Neural progenitor cell (in vitro differentiated cells): Measurements from ENCODE around the gene CNR2. TPM values are rescaled to one million over a fixed set of nuclear protein-coding genes. Genes with fewer than 3 reads are reported as not detected.

Experiments
- DNase-seq: peaks from one replicate; pipeline ENCODE4 v3.0.0-alpha.2; 2016; ENCODE audit warnings: low spot score
- H2AFZ ChIP-seq: fragments of 200-600 bp; sonication (generic); replicated peaks from 2 replicates; pipeline ENCODE4 v1.6.1; 2016; ENCODE audit warnings: antibody characterized with exemption
- H3F3A ChIP-seq: fragments of 200-600 bp; sonication (generic); 2 replicates; pipeline ENCODE4 v1.6.1; 2016; ENCODE audit warnings: antibody characterized with exemption, low read depth
- H3K27ac ChIP-seq: fragments of 200-600 bp; sonication (generic); 2 replicates; pipeline ENCODE4 v1.5.1; 2016; ENCODE audit warnings: mild to moderate bottlenecking
- H3K27me3 ChIP-seq: fragments of 200-600 bp; sonication (generic); 2 replicates; pipeline ENCODE4 v1.6.1; 2016; ENCODE audit warnings: mild to moderate bottlenecking, moderate library complexity
- H3K36me3 ChIP-seq: fragments of 200-600 bp; sonication (generic); 2 replicates; pipeline ENCODE4 v1.5.1; 2016
- H3K4me1 ChIP-seq: fragments of 200-600 bp; sonication (generic); 2 replicates; pipeline ENCODE4 v1.6.1; 2016; ENCODE audit warnings: mixed run types
- H3K4me2 ChIP-seq: fragments of 200-600 bp; sonication (generic); 2 replicates; pipeline ENCODE4 v1.6.1; 2016
- H3K4me3 ChIP-seq: fragments of 200-600 bp; sonication (generic); 2 replicates; pipeline ENCODE4 v1.5.1; 2016
- H3K79me2 ChIP-seq: fragments of 200-600 bp; sonication (generic); 2 replicates; pipeline ENCODE4 v1.6.1; 2016; ENCODE audit warnings: low read depth
- H3K9ac ChIP-seq: fragments of 200-600 bp; sonication (generic); 2 replicates; pipeline ENCODE4 v1.6.1; 2016
- H3K9me3 ChIP-seq: fragments of 200-600 bp; sonication (generic); 2 replicates; pipeline ENCODE4 v1.5.1; 2016; ENCODE audit warnings: low read depth
- H4K20me1 ChIP-seq: fragments of 200-600 bp; sonication (generic); 2 replicates; pipeline ENCODE4 v1.6.1; 2016; ENCODE audit warnings: low read depth
- H3K27ac Mint-ChIP-seq: 3 replicates; pipeline ENCODE4 v1.8.0; 2021; ENCODE audit warnings: mixed read lengths
- H3K27me3 Mint-ChIP-seq: 2 replicates; pipeline ENCODE4 v1.8.0; 2022; ENCODE audit warnings: low read depth, mild to moderate bottlenecking, inconsistent platforms, moderate library complexity, mixed read lengths; ENCODE audit not compliant: insufficient read depth
- H3K36me3 Mint-ChIP-seq: 3 replicates; pipeline ENCODE4 v1.8.0; 2021; ENCODE audit warnings: mixed read lengths
- H3K4me1 Mint-ChIP-seq: 3 replicates; pipeline ENCODE4 v1.8.0; 2021; ENCODE audit warnings: mixed read lengths
- H3K4me3 Mint-ChIP-seq: 3 replicates; pipeline ENCODE4 v1.8.0; 2021; ENCODE audit warnings: mild to moderate bottlenecking, moderate library complexity, mixed read lengths
- H3K9me3 Mint-ChIP-seq: 3 replicates; pipeline ENCODE4 v1.8.0; 2020; ENCODE audit warnings: mixed read lengths
- EZH2 ChIP-seq: fragments of 200-600 bp; sonication (generic); IDR thresholded peaks from 2 replicates; pipeline ENCODE4 v1.6.1; 2017; ENCODE audit warnings: antibody characterized with exemption, mild to moderate bottlenecking, moderate library complexity
- EZH2phosphoT487 ChIP-seq: fragments of 200-600 bp; sonication (generic); IDR thresholded peaks from 2 replicates; pipeline ENCODE4 v1.6.1; 2017; ENCODE audit warnings: antibody characterized with exemption
- total RNA-seq: library from RNA; depleted of rRNA; stranded (reverse); fragments of >200 nt; gene quantifications from 2 replicates; pipeline ENCODE4 v1.2.3, GENCODE V29; 2015; ENCODE audit warnings: low replicate concordance
- TF ChIP-seq, protein P1 (sequence below): fragments of 200-600 bp; sonication (generic); IDR thresholded peaks from 2 replicates; pipeline ENCODE4 v1.5.1; 2017; ENCODE audit warnings: antibody characterized with exemption, mild to moderate bottlenecking

CNR2 gene
- total RNA-seq, 1 donor from 2014 or later: not detected

DNA sequence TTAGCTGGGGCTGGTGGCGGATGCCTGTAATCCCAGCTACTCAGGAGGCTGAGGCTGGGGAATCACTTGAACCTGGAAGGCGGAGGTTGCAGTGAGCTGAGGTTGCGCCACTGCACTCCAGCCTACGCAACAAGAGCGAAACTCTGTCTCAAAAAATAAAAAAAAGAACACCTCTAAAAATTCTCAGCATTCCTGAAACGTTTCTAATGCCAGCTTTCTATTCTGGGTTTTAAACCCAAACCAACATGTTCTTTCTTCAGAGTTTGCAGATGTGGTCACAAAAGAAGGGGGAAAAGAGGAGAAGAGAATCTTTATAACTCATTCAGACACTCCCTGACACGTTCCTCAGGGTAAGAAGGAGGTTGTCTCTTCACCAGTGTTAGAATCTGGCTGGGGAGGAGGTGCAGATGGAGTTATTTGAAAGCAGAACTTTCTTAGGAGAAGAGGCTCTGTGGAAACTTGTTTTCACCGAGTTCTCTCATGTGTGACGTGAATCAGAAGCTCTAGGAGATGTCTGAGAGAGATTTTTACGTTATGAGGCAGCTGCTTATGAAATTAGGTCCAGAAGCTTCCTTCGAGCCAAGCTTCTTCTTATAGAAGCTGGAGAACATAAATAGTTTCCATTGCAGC is 17.8 kb upstream of the CNR2 start:
- Mint-ChIP-seq H3K36me3 (no peaks in the 10 kb centered on the region), H3K4me3 (no peak overlapping the region), H3K4me1 (peaks cover 11% of the 10 kb centered on the region), H3K27me3 (peaks cover 6% of the 10 kb centered on the region), H3K27ac (no peak overlapping the region), H3K9me3 (no peaks in the 10 kb centered on the region)
- Histone ChIP-seq H3K4me2 (no peak overlapping the region), H2AFZ (no peak overlapping the region), H3K4me3 (no peak overlapping the region), H3K36me3 (no peaks in the 10 kb centered on the region), H3K9me3 (no peaks in the 10 kb centered on the region), H3K9ac (no peak overlapping the region), H4K20me1 (no peaks in the 10 kb centered on the region), H3K79me2 (no peaks in the 10 kb centered on the region), H3K27me3 (no peaks in the 10 kb centered on the region), H3K27ac (no peak overlapping the region), H3K4me1 (no peaks in the 10 kb centered on the region), H3F3A (no peaks in the 10 kb centered on the region)
- no peak for DNase-seq
- TF ChIP-seq, protein P1, sequence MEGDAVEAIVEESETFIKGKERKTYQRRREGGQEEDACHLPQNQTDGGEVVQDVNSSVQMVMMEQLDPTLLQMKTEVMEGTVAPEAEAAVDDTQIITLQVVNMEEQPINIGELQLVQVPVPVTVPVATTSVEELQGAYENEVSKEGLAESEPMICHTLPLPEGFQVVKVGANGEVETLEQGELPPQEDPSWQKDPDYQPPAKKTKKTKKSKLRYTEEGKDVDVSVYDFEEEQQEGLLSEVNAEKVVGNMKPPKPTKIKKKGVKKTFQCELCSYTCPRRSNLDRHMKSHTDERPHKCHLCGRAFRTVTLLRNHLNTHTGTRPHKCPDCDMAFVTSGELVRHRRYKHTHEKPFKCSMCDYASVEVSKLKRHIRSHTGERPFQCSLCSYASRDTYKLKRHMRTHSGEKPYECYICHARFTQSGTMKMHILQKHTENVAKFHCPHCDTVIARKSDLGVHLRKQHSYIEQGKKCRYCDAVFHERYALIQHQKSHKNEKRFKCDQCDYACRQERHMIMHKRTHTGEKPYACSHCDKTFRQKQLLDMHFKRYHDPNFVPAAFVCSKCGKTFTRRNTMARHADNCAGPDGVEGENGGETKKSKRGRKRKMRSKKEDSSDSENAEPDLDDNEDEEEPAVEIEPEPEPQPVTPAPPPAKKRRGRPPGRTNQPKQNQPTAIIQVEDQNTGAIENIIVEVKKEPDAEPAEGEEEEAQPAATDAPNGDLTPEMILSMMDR: no peak
- TF ChIP-seq EZH2: no peak
- TF ChIP-seq EZH2phosphoT487: no peak

DNA sequence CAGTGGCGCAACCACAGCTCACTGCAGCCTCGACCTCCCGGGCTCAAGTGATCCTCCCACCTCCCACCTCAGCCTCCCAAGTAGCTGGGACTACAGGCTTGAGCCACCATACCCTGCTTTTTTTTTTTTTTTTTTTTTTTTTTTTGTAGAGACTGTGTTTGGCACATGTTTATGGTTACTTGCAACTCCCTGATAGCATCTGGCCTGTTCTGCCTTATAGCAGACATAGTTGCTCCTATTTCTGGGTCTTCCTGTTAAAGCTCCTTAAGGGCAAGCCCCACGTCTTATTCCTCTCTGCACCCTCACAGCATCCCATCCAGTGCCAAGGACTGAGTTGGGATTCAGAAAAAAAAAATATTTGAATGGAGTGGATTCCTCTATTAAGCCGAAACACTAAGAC is 17.1 kb upstream of the CNR2 start:
- TF ChIP-seq, protein P1: no peak
- TF ChIP-seq EZH2phosphoT487 (no peak), EZH2 (no peak)
- Histone ChIP-seq H3K4me2 (no peak overlapping the region), H3K9ac (no peak overlapping the region), H3K27me3 (no peaks in the 10 kb centered on the region), H2AFZ (no peak overlapping the region), H3F3A (no peaks in the 10 kb centered on the region), H3K36me3 (no peaks in the 10 kb centered on the region), H3K27ac (no peak overlapping the region), H3K9me3 (no peaks in the 10 kb centered on the region), H3K79me2 (no peaks in the 10 kb centered on the region), H3K4me3 (no peak overlapping the region), H3K4me1 (no peaks in the 10 kb centered on the region), H4K20me1 (no peaks in the 10 kb centered on the region)
- Mint-ChIP-seq H3K9me3 (no peaks in the 10 kb centered on the region), H3K4me3 (no peak overlapping the region), H3K4me1 (peaks cover 11% of the 10 kb centered on the region), H3K27ac (no peak overlapping the region), H3K36me3 (no peaks in the 10 kb centered on the region), H3K27me3 (peaks cover 6% of the 10 kb centered on the region)
- no peak for DNase-seq

DNA sequence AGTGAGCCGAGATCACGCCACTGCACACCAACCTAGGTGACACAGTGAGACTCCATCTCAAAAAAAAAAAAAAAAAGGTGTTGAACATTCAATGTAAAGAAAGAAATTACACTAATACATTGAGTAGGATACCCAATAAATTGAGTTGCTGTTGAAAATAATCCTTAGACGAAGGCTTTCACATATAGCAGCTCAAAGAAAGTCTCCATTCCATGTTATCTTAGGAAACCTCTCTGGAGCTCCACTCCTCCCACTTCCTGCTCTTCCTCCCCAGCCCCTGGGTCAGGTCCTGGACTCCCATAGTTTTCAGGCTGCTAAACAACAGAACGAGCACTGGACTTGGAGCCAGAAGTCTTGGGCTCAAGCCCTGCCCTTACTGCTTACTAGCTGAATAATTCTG is 15.6 kb upstream of the CNR2 start:
- peaks cover 9% of the 10 kb centered on the region for H3K4me1 Mint-ChIP-seq
- TF ChIP-seq EZH2 (no peak), EZH2phosphoT487 (no peak)
- TF ChIP-seq, protein P1: no peak
- no peak overlapping the region for H3K27ac ChIP-seq
- no peaks in the 10 kb centered on the region for H3K36me3 ChIP-seq
- no peak overlapping the region for H2AFZ ChIP-seq
- no peaks in the 10 kb centered on the region for H3K79me2 ChIP-seq
- no peak for DNase-seq
- no peaks in the 10 kb centered on the region for H3K4me1 ChIP-seq
- no peaks in the 10 kb centered on the region for H3K9me3 Mint-ChIP-seq
- no peaks in the 10 kb centered on the region for H3F3A ChIP-seq
- no peaks in the 10 kb centered on the region for H3K27me3 ChIP-seq
- no peak overlapping the region for H3K27ac Mint-ChIP-seq
- peaks cover 6% of the 10 kb centered on the region for H3K27me3 Mint-ChIP-seq
- H3K9ac ChIP-seq: no peak overlapping the region
- no peak overlapping the region for H3K4me3 ChIP-seq
- no peak overlapping the region for H3K4me3 Mint-ChIP-seq
- no peaks in the 10 kb centered on the region for H3K9me3 ChIP-seq
- H3K36me3 Mint-ChIP-seq: no peaks in the 10 kb centered on the region
- H3K4me2 ChIP-seq: no peak overlapping the region
- no peaks in the 10 kb centered on the region for H4K20me1 ChIP-seq
